HUES6 (cell line): Measurements from ENCODE around the gene NPEPL1.

Source experiments
- H3K27ac ChIP-seq: 2 replicates; pipeline ENCODE4 v1.7.0; 2013; ENCODE audit warnings: low read depth, mild to moderate bottlenecking, low read length, inconsistent platforms
- H3K27me3 ChIP-seq: 2 replicates; pipeline ENCODE4 v1.6.1; 2013; ENCODE audit warnings: low read length; ENCODE audit not compliant: control insufficient read depth, insufficient read depth
- H3K36me3 ChIP-seq: 2 replicates; pipeline ENCODE4 v1.6.1; 2013; ENCODE audit warnings: low read length; ENCODE audit not compliant: control insufficient read depth, insufficient read depth
- H3K4me1 ChIP-seq: 2 replicates; pipeline ENCODE4 v1.6.1; 2013; ENCODE audit warnings: low read length; ENCODE audit not compliant: control insufficient read depth, insufficient read depth
- H3K4me3 ChIP-seq: 2 replicates; pipeline ENCODE4 v1.5.1; 2013; ENCODE audit warnings: low read depth, low read length
- H3K9ac ChIP-seq: one replicate; pipeline ENCODE4 v1.6.1; 2013; ENCODE audit warnings: mild to moderate bottlenecking, low read length
- H3K9me3 ChIP-seq: 2 replicates; pipeline ENCODE4 v1.6.1; 2013; ENCODE audit warnings: low read depth, low read length; ENCODE audit not compliant: control insufficient read depth, insufficient read depth

NPEPL1 gene

DNA sequence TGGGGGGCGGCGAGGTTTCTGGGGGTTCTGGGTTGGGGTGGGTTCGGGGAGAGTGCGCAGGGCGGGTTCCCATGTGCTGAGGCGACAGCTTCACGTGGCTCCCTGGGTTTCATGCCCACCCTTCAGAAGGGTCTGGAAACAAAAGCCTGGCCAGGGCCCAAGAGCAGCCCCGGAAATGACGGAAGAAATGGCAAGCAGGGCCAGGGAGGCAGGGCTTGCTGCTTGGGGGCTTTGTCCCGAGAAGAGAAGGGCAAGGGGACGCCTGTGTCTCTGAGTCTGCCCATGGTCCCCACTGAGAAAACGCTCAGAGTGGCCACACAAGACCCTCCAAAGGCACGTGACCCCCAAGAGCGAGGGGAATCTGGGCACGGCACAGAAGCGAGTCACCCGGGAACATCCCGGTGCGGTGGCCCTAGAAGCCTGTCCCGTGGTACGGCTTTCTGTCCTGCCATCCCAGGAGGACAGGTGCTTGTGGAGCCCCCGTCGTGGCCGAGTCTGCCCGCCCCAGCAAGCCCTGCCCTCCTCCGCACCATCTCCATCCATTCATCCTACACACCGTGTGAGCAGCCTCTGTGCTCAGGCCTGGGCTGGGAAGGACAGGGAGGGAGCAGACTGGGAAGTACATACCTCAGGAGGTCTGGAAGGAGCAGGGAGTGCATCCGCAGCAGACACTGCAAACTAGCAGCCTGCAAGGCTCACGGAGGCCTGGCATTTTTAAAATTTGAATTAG lies 9.0 kb downstream of the NPEPL1 start:
- no peak overlapping the region for H3K4me3 ChIP-seq
- no peak overlapping the region for H3K9ac ChIP-seq
- no peaks in the 10 kb centered on the region for H3K4me1 ChIP-seq
- no peaks in the 10 kb centered on the region for H3K27me3 ChIP-seq
- peaks cover 65% of the 10 kb centered on the region for H3K36me3 ChIP-seq
- no peaks in the 10 kb centered on the region for H3K9me3 ChIP-seq
- no peak overlapping the region for H3K27ac ChIP-seq

DNA sequence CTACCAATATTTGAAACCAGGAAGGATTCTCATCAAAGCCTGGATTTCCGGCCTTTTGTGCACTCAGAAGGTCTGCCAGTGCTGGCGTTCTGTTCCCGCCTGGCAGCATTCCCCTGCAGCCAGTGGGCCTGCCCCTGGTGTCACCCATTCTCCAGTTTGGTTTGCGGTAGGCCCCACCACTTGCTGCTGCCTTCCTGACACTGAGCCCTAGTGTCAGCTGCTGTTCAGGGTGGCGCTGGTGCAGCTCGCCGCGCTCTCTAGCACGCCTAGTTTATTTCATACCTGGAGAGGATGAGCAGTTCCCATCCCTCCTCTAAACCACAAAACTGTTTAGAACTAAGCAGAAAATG lies 9.5 kb downstream of the NPEPL1 start:
- H3K4me1 ChIP-seq: no peaks in the 10 kb centered on the region
- H3K27me3 ChIP-seq: no peaks in the 10 kb centered on the region
- H3K4me3 ChIP-seq: no peak overlapping the region
- H3K9me3 ChIP-seq: no peaks in the 10 kb centered on the region
- H3K27ac ChIP-seq: no peak overlapping the region
- peaks cover 59% of the 10 kb centered on the region for H3K36me3 ChIP-seq
- H3K9ac ChIP-seq: no peak overlapping the region

DNA sequence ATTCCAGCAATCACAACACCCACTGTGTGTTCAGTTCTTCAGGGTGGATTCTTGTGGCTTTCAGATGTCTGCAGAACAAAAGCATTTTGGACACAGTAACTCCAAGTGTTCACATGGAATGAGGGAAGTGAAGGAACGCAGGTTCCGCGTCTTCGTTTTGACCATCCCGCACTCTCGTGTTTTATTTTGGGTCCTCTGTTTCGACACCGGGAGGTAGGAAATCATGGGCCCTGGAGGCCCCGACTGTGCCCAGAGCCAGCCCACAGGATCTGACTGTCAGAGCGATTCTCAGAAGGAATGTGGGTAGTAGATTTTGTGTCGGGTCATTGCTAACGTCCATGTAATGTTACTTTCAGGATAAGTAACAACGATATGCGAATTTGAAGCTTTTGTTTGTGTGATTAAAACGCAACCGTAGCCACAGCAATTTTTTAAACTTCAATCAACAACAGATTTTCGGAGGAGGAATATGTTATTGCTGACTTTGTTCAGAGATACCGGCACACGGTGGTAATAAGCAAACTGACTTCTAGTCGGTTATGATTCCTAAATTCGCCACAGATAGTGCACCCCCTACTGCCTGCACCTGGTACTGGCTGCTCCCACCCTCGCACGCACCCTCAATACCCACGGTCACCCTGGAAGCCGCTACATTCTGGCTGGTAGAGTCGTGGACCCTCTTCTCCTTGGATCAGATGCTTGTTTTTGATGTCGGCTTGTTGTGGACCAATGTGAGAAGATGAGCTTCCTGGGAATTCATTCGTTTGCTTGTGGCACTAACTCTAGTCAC lies 10.5 kb downstream of the NPEPL1 start:
- Histone ChIP-seq H3K9me3 (no peaks in the 10 kb centered on the region), H3K9ac (no peak overlapping the region), H3K4me1 (no peaks in the 10 kb centered on the region), H3K27ac (no peak overlapping the region), H3K36me3 (peaks cover 50% of the 10 kb centered on the region), H3K4me3 (no peak overlapping the region), H3K27me3 (no peaks in the 10 kb centered on the region)

- no peaks in the 10 kb centered on the region for H3K9me3 ChIP-seq
- peaks cover 49% of the 10 kb centered on the region for H3K36me3 ChIP-seq
- H3K9ac ChIP-seq: no peak overlapping the region
- H3K27me3 ChIP-seq: no peaks in the 10 kb centered on the region
- no peak overlapping the region for H3K27ac ChIP-seq
- no peak overlapping the region for H3K4me3 ChIP-seq
- H3K4me1 ChIP-seq: no peaks in the 10 kb centered on the region
These were observed 11.3 kb downstream of the NPEPL1 start for GRCh38 chr20:58703765-58704371.

- Histone ChIP-seq H3K4me1 (no peaks in the 10 kb centered on the region), H3K27ac (no peak overlapping the region), H3K9ac (no peak overlapping the region), H3K9me3 (no peaks in the 10 kb centered on the region), H3K27me3 (no peaks in the 10 kb centered on the region), H3K36me3 (peaks cover 34% of the 10 kb centered on the region), H3K4me3 (no peak overlapping the region)
These were observed 12.8 kb downstream of the NPEPL1 start for GRCh38 chr20:58705208-58705926.

DNA sequence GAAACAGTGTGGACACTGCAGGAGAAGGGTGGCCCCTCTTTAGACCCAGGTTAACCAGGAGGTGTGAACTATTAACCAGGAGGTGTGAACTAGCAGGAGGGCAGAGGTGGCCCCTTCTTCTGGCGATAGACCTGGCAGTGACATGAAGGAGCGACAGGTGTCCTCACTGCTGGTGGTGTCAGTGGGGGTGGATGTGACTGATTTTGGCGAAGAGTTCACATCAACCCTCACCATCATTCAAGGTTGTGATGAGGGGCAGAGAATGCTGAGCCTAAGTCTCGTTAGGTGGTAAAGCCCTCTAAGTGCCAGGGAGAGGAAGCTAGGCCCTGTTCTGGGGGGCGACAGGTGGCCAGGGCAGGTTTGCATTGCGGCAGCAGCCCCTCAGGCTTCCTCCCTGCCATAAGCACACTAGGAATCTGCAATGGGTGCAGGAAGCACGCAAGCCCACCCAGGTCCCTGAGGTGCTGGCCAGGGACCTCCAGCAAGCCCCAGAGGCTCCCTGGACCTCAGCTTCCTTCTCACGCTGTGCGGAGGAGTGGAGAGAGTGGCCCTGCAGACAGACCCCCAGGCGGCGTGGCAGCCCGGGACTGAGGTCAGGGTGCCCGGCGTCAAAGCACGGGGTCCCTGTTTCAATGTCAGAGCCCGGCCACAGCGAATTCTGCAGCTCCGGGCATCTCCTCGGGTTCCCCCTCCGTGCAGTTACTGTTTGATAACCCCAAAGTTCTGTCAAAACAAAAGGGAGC lies 13.7 kb downstream of the NPEPL1 start:
- H3K4me3 ChIP-seq: no peak overlapping the region
- peaks cover 30% of the 10 kb centered on the region for H3K36me3 ChIP-seq
- H3K9ac ChIP-seq: no peak overlapping the region
- H3K9me3 ChIP-seq: no peaks in the 10 kb centered on the region
- H3K27me3 ChIP-seq: no peaks in the 10 kb centered on the region
- no peaks in the 10 kb centered on the region for H3K4me1 ChIP-seq
- H3K27ac ChIP-seq: no peak overlapping the region

GRCh38 chr20:58706975-58707681 lies 14.5 kb downstream of the NPEPL1 start:
- H3K36me3 ChIP-seq: peaks cover 22% of the 10 kb centered on the region
- no peak overlapping the region for H3K27ac ChIP-seq

DNA sequence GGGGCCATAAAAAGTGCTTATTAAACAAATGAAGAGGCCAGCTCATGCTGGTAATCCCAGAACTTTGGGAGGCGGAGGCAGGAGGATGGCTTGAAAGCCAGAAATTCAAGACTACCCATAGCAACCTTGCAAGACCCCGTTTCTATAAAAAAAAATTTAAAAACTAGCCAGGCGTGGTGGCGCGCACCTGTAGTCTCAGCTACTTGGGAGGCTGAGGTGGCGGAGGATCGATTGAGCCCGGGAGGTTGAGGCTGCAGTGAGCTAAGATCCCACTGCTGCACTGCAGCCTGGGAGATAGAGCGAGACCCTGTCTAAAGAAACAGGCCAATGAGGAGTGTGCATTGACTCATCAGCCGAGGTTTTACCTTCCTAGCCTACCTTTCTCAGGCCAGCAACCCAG lies 15.2 kb downstream of the NPEPL1 start:
- H3K9me3 ChIP-seq: no peaks in the 10 kb centered on the region
- no peaks in the 10 kb centered on the region for H3K27me3 ChIP-seq
- peaks cover 19% of the 10 kb centered on the region for H3K36me3 ChIP-seq
- no peak overlapping the region for H3K4me3 ChIP-seq
- no peak overlapping the region for H3K9ac ChIP-seq
- no peak overlapping the region for H3K27ac ChIP-seq
- H3K4me1 ChIP-seq: no peaks in the 10 kb centered on the region

More at GRCh38 chr20:58706975-58707681, 14.5 kb downstream of the NPEPL1 start:
- Histone ChIP-seq H3K27me3 (no peaks in the 10 kb centered on the region), H3K4me3 (no peak overlapping the region), H3K9me3 (no peaks in the 10 kb centered on the region), H3K4me1 (no peaks in the 10 kb centered on the region), H3K9ac (no peak overlapping the region)

DNA sequence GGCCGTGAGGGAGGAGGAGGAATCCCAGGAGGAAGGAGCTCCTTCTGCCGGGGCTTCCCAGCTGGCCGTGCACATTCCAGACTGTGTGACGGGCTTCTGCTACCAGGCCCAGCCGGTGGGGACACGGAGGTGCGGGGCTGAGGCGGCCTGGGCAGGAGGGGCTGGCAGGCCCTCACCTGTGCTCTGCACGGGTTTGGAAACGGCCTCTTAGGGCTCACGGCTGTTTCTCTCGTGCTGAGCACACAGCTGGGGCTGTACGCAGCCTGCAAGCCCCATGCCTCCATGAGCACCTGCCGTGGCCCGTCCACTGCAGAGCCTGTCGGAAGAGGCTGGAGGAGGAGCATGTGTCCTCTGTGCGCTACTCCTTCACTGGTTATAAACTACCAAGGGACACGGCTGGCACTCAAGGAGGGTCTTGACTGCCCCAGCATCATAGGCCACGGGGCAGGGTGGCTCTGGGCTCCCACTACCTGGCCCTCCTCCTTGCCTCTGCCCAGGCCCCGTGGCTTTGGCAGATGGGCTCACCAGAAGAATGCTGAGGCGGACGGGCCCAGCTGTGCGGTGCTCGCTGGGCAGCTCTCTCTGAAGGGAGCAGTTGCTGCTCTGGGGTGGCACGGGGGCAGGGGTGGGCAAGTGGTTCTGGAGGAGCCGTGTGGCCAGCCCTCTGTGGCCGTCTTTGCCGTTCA lies 15.8 kb downstream of the NPEPL1 start:
- Histone ChIP-seq H3K27me3 (no peaks in the 10 kb centered on the region), H3K36me3 (peaks cover 12% of the 10 kb centered on the region), H3K4me1 (no peaks in the 10 kb centered on the region), H3K4me3 (no peak overlapping the region), H3K27ac (no peak overlapping the region), H3K9ac (no peak overlapping the region), H3K9me3 (no peaks in the 10 kb centered on the region)
